ENCODE results near the gene BSND.

BSND gene

GRCh38 chr1:55038552-55038838, 39.8 kb downstream of the BSND start:
- no peak overlapping the region for H3K4me3 ChIP-seq (ENCODE audit: insufficient read depth, low read depth, low read length)
- H3K9me3 ChIP-seq (ENCODE audit: control insufficient read depth, low read length), result no peaks in the 10 kb centered on the region
- H3K27me3 ChIP-seq (ENCODE audit: control insufficient read depth, insufficient read depth, low read length, poor library complexity, severe bottlenecking), result peaks cover 47% of the 10 kb centered on the region
- WGBS, 2 experiments, result 94 to 95% methylated on average over 3 of the region's 3 CpGs
- no peak overlapping the region for H3K27ac ChIP-seq (ENCODE audit: insufficient read depth, low read depth, low read length, poor library complexity, severe bottlenecking)
- H3K4me1 ChIP-seq (ENCODE audit: control insufficient read depth, insufficient read depth, low read length), result no peaks in the 10 kb centered on the region
- no peaks in the 10 kb centered on the region for H3K36me3 ChIP-seq (ENCODE audit: control insufficient read depth, insufficient read depth, low read length)

- 44 to 49% methylated on average over 9 of the region's 9 CpGs for WGBS, 2 experiments
- Histone ChIP-seq H3K27ac (ENCODE audit: insufficient read depth, low read depth, low read length, poor library complexity, severe bottlenecking) (no peak overlapping the region), H3K27me3 (ENCODE audit: control insufficient read depth, insufficient read depth, low read length, poor library complexity, severe bottlenecking) (peaks cover 47% of the 10 kb centered on the region), H3K4me1 (ENCODE audit: control insufficient read depth, insufficient read depth, low read length) (no peaks in the 10 kb centered on the region), H3K36me3 (ENCODE audit: control insufficient read depth, insufficient read depth, low read length) (no peaks in the 10 kb centered on the region), H3K9me3 (ENCODE audit: control insufficient read depth, low read length) (no peaks in the 10 kb centered on the region), H3K4me3 (ENCODE audit: insufficient read depth, low read depth, low read length) (peak overlapping the region; percentile 37)
Observed at GRCh38 chr1:55038974-55039341, 40.2 kb downstream of the BSND start.

DNA sequence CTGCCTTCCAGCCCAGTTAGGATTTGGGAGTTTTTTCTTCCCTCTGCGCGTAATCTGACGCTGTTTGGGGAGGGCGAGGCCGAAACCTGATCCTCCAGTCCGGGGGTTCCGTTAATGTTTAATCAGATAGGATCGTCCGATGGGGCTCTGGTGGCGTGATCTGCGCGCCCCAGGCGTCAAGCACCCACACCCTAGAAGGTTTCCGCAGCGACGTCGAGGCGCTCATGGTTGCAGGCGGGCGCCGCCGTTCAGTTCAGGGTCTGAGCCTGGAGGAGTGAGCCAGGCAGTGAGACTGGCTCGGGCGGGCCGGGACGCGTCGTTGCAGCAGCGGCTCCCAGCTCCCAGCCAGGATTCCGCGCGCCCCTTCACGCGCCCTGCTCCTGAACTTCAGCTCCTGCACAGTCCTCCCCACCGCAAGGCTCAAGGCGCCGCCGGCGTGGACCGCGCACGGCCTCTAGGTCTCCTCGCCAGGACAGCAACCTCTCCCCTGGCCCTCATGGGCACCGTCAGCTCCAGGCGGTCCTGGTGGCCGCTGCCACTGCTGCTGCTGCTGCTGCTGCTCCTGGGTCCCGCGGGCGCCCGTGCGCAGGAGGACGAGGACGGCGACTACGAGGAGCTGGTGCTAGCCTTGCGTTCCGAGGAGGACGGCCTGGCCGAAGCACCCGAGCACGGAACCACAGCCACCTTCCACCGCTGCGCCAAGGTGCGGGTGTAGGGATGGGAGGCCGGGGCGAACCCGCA, 40.8 kb downstream of the BSND start, which contains the start of gene PCSK9:
Gene PCSK9 (plus strand): TSS at position 207 of the 741 bp plus-strand sequence. CDS start 290 bp downstream, at position 497.
- H3K9me3 ChIP-seq (ENCODE audit: control insufficient read depth, low read length), result no peaks in the 10 kb centered on the region
- no peaks in the 10 kb centered on the region for H3K36me3 ChIP-seq (ENCODE audit: control insufficient read depth, insufficient read depth, low read length)
- H3K4me1 ChIP-seq (ENCODE audit: control insufficient read depth, insufficient read depth, low read length), result no peaks in the 10 kb centered on the region
- H3K27ac ChIP-seq (ENCODE audit: insufficient read depth, low read depth, low read length, poor library complexity, severe bottlenecking), result no peak within 1 kb of the TSS
- H3K4me3 ChIP-seq (ENCODE audit: insufficient read depth, low read depth, low read length), result peak within 1 kb of the TSS; percentile 37
- peaks cover 47% of the 10 kb centered on the region for H3K27me3 ChIP-seq (ENCODE audit: control insufficient read depth, insufficient read depth, low read length, poor library complexity, severe bottlenecking)
- WGBS, 2 experiments, result 22 to 25% methylated on average over 67 of the region's 67 CpGs

DNA sequence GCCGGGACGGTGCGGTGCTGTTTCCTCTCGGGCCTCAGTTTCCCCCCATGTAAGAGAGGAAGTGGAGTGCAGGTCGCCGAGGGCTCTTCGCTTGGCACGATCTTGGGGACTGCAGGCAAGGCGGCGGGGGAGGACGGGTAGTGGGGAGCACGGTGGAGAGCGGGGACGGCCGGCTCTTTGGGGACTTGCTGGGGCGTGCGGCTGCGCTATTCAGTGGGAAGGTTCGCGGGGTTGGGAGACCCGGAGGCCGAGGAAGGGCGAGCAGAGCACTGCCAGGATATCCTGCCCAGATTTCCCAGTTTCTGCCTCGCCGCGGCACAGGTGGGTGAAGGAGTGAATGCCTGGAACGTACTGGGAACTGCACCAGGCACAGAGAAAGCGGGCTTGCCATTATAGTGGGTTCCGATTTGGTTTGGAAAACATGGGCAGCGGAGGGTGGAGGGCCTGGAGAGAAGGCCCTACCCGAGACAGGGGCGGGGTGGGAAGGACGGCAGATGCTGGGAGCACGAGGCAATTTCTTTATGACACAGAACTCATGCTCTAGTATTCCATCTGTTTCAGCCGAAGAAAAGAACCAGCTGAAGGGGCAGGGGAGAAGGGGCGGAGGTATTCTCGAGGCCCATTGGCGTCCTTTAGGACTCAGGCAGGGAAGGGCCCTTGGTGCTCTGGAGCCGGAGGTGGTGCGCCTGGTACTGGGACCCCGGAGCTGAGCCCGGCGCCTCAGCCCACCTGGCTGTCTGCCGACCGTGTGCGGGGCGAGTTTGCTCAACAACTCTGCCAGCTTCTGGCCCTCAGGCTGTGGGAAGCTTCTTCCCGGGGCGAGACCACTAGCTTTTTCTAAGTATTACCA, 41.6 kb downstream of the BSND start:
- Histone ChIP-seq H3K27me3 (ENCODE audit: control insufficient read depth, insufficient read depth, low read length, poor library complexity, severe bottlenecking) (peaks cover 47% of the 10 kb centered on the region), H3K36me3 (ENCODE audit: control insufficient read depth, insufficient read depth, low read length) (no peaks in the 10 kb centered on the region), H3K9me3 (ENCODE audit: control insufficient read depth, low read length) (no peaks in the 10 kb centered on the region), H3K27ac (ENCODE audit: insufficient read depth, low read depth, low read length, poor library complexity, severe bottlenecking) (no peak overlapping the region), H3K4me3 (ENCODE audit: insufficient read depth, low read depth, low read length) (peak overlapping the region; percentile 37), H3K4me1 (ENCODE audit: control insufficient read depth, insufficient read depth, low read length) (no peaks in the 10 kb centered on the region)
- 53 to 57% methylated on average over 49 of the region's 49 CpGs for WGBS, 2 experiments

DNA sequence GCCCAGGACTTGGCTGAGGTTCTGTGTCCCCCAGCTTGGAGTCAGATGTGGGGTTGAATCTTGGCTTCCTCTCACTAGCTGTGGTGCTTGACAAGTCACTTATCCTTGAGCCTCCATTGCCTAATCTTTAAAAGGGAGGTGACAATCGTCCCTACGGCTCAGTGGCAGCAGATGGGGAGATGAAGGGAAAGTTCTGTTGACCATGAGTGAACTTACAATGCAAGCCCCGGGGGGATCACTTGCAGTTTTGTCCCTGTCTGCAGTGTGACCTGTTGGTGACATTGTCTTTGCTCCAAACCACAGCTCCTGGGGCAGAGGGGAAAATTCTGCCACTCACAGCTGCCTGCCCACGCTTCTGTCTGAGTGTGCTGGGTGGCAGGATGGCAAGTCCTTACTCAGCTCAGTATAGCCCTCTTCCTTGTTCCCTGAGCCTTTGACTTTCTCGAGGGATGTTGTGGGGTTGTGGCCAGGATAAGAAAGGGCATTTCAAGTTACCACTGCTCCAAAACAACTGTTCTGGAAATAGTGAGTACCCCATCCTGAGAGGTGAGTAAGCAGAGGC, 42.3 kb downstream of the BSND start:
- Histone ChIP-seq H3K27ac (ENCODE audit: insufficient read depth, low read depth, low read length, poor library complexity, severe bottlenecking) (no peak overlapping the region), H3K27me3 (ENCODE audit: control insufficient read depth, insufficient read depth, low read length, poor library complexity, severe bottlenecking) (peaks cover 47% of the 10 kb centered on the region), H3K4me3 (ENCODE audit: insufficient read depth, low read depth, low read length) (no peak overlapping the region), H3K36me3 (ENCODE audit: control insufficient read depth, insufficient read depth, low read length) (no peaks in the 10 kb centered on the region), H3K4me1 (ENCODE audit: control insufficient read depth, insufficient read depth, low read length) (no peaks in the 10 kb centered on the region), H3K9me3 (ENCODE audit: control insufficient read depth, low read length) (no peaks in the 10 kb centered on the region)
- 84 to 86% methylated on average over 5 of the region's 5 CpGs for WGBS, 2 experiments

DNA sequence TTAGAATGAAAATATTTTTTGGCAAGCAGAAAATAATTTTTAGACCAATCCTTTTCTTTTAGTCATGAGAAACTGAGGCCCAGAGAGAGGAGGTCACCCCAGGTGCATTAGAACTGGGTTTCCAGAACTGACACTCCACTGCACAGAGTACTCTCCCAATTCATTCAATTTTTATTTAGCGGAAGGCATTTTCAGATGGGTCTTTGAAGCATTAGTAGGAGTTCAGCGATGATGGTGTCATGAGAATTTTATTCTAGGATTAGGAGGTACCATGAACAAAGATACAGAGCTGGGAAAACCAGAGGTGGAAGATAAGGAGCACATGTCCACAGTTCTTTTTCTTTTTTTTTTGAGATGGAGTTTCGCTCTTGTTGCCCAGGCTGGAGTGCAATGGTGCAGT, 42.9 kb downstream of the BSND start:
- H3K36me3 ChIP-seq (ENCODE audit: control insufficient read depth, insufficient read depth, low read length), result no peaks in the 10 kb centered on the region
- WGBS, 2 experiments, result 66 to 67% methylated on average over 3 of the region's 3 CpGs
- no peaks in the 10 kb centered on the region for H3K4me1 ChIP-seq (ENCODE audit: control insufficient read depth, insufficient read depth, low read length)
- H3K9me3 ChIP-seq (ENCODE audit: control insufficient read depth, low read length), result no peaks in the 10 kb centered on the region
- peaks cover 47% of the 10 kb centered on the region for H3K27me3 ChIP-seq (ENCODE audit: control insufficient read depth, insufficient read depth, low read length, poor library complexity, severe bottlenecking)
- no peak overlapping the region for H3K4me3 ChIP-seq (ENCODE audit: insufficient read depth, low read depth, low read length)
- H3K27ac ChIP-seq (ENCODE audit: insufficient read depth, low read depth, low read length, poor library complexity, severe bottlenecking), result no peak overlapping the region

GRCh38 chr1:55043011-55043410, 44.3 kb downstream of the BSND start:
- Histone ChIP-seq H3K4me3 (ENCODE audit: insufficient read depth, low read depth, low read length) (no peak overlapping the region), H3K27me3 (ENCODE audit: control insufficient read depth, insufficient read depth, low read length, poor library complexity, severe bottlenecking) (peaks cover 38% of the 10 kb centered on the region), H3K27ac (ENCODE audit: insufficient read depth, low read depth, low read length, poor library complexity, severe bottlenecking) (no peak overlapping the region), H3K36me3 (ENCODE audit: control insufficient read depth, insufficient read depth, low read length) (no peaks in the 10 kb centered on the region), H3K9me3 (ENCODE audit: control insufficient read depth, low read length) (no peaks in the 10 kb centered on the region), H3K4me1 (ENCODE audit: control insufficient read depth, insufficient read depth, low read length) (no peaks in the 10 kb centered on the region)
- 92 to 98% methylated on average over 2 of the region's 2 CpGs for WGBS, 2 experiments

DNA sequence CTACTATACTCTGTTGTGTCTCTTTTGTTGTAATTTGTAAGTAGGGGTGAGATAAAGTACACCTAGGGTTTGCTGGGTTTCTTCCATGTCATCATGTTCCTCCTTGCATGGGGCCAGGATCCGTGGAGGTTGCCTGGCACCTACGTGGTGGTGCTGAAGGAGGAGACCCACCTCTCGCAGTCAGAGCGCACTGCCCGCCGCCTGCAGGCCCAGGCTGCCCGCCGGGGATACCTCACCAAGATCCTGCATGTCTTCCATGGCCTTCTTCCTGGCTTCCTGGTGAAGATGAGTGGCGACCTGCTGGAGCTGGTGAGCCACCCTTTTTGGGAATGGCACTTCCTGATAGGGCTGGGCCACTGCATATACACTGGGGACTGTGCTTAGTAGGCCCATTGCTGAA, 45.0 kb downstream of the BSND start:
- Histone ChIP-seq H3K4me3 (ENCODE audit: insufficient read depth, low read depth, low read length) (no peak overlapping the region), H3K4me1 (ENCODE audit: control insufficient read depth, insufficient read depth, low read length) (no peaks in the 10 kb centered on the region), H3K36me3 (ENCODE audit: control insufficient read depth, insufficient read depth, low read length) (no peaks in the 10 kb centered on the region), H3K27ac (ENCODE audit: insufficient read depth, low read depth, low read length, poor library complexity, severe bottlenecking) (no peak overlapping the region), H3K27me3 (ENCODE audit: control insufficient read depth, insufficient read depth, low read length, poor library complexity, severe bottlenecking) (peaks cover 30% of the 10 kb centered on the region), H3K9me3 (ENCODE audit: control insufficient read depth, low read length) (no peaks in the 10 kb centered on the region)
- WGBS, 2 experiments, result 92 to 95% methylated on average over 9 of the region's 9 CpGs

GRCh38 chr1:55044617-55045397, 46.1 kb downstream of the BSND start:
- H3K4me3 ChIP-seq (ENCODE audit: insufficient read depth, low read depth, low read length), result no peak overlapping the region
- H3K36me3 ChIP-seq (ENCODE audit: control insufficient read depth, insufficient read depth, low read length), result no peaks in the 10 kb centered on the region
- H3K9me3 ChIP-seq (ENCODE audit: control insufficient read depth, low read length), result no peaks in the 10 kb centered on the region
- 94% methylated on average over 15 of the region's 15 CpGs for WGBS, 2 experiments
- H3K27ac ChIP-seq (ENCODE audit: insufficient read depth, low read depth, low read length, poor library complexity, severe bottlenecking), result no peak overlapping the region
- H3K27me3 ChIP-seq (ENCODE audit: control insufficient read depth, insufficient read depth, low read length, poor library complexity, severe bottlenecking), result peaks cover 20% of the 10 kb centered on the region
- H3K4me1 ChIP-seq (ENCODE audit: control insufficient read depth, insufficient read depth, low read length), result peaks cover 7% of the 10 kb centered on the region

DNA sequence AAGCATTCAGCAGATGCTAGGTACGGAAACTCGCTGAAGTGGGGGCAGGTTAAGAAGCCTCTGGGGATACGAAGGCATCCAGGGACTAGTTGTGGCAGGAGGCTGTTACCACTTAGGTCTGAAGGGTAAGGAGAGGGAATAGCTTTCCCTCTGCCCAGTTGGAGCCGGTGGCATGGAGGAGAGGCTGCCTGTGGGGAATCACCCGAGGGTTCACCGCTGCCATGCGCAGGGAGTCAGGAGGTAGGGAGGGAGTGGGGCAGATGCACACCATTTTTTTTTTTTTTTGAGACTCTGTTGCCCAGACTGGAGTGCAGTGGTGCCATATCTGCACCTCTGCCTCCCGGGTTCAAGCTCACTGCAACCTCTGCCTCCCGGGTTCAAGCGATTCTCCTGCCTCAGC, 46.7 kb downstream of the BSND start:
- H3K4me3 ChIP-seq (ENCODE audit: insufficient read depth, low read depth, low read length), result no peak overlapping the region
- 95 to 97% methylated on average over 10 of the region's 10 CpGs for WGBS, 2 experiments
- H3K4me1 ChIP-seq (ENCODE audit: control insufficient read depth, insufficient read depth, low read length), result peaks cover 7% of the 10 kb centered on the region
- H3K36me3 ChIP-seq (ENCODE audit: control insufficient read depth, insufficient read depth, low read length), result no peaks in the 10 kb centered on the region
- peaks cover 13% of the 10 kb centered on the region for H3K27me3 ChIP-seq (ENCODE audit: control insufficient read depth, insufficient read depth, low read length, poor library complexity, severe bottlenecking)
- H3K27ac ChIP-seq (ENCODE audit: insufficient read depth, low read depth, low read length, poor library complexity, severe bottlenecking), result no peak overlapping the region
- no peaks in the 10 kb centered on the region for H3K9me3 ChIP-seq (ENCODE audit: control insufficient read depth, low read length)
